ENCODE results near the gene RGPD4.

GRCh38 chr2:107822302-107822701 is 4.4 kb upstream of the RGPD4 start:
- TF ChIP-seq CTCF (IDR thresholded peaks at IDR 0.05; ENCODE audit: control extremely low read depth in 1 of 3, insufficient read depth in 1 of 3, low read depth in 1 of 3, low read length in 3 of 3) = no peak
- no peak for TF ChIP-seq HDAC6 (IDR thresholded peaks at IDR 0.05; ENCODE audit: low read depth, low read length)
- TF ChIP-seq MAFK (IDR thresholded peaks at IDR 0.05; ENCODE audit: low read depth, low read length) = no peak
- no peak for TF ChIP-seq CEBPB (IDR thresholded peaks at IDR 0.05; ENCODE audit: low read depth, low read length)
- no peak for TF ChIP-seq TAF1 (IDR thresholded peaks at IDR 0.05; ENCODE audit: low read depth, low read length)
- TF ChIP-seq HDAC2 (IDR thresholded peaks at IDR 0.05; ENCODE audit: borderline replicate concordance in 1 of 2, low read depth in 2 of 2, low read length in 2 of 2) = no peak
- TF ChIP-seq SRF (IDR thresholded peaks at IDR 0.05; ENCODE audit: low read depth, low read length) = no peak
- TF ChIP-seq FOSL1 (IDR thresholded peaks at IDR 0.05; ENCODE audit: insufficient read depth, low read depth, low read length) = no peak
- no peak for TF ChIP-seq KDM5A (IDR thresholded peaks at IDR 0.05; ENCODE audit: low read length)
- no peak for TF ChIP-seq CHD7 (IDR thresholded peaks at IDR 0.05; ENCODE audit: insufficient replicate concordance, low read length)
- TF ChIP-seq ZNF274 (IDR thresholded peaks at IDR 0.05; ENCODE audit: borderline replicate concordance, extremely low read depth, low read length) = no peak
- TF ChIP-seq MAX (IDR thresholded peaks at IDR 0.05) = no peak
- TF ChIP-seq EGR1 (IDR thresholded peaks at IDR 0.05; ENCODE audit: borderline replicate concordance, low read depth, low read length) = no peak
